Measurements from ENCODE around the gene MKNK1. TPM values are rescaled to one million over a fixed set of nuclear protein-coding genes. Genes with fewer than 3 reads are reported as not detected.

MKNK1 gene
- total RNA-seq, 4 donors from 2014 or later: 15.8 to 39.1 (median 27.4) TPM

GRCh38 chr1:46649764-46650163 lies 45.7 kb upstream of the MKNK1 start:
- no peak overlapping the region for H3K27ac ChIP-seq
- H3K36me3 ChIP-seq: peaks cover 54% of the 10 kb centered on the region
- no peak overlapping the region for H3K4me3 ChIP-seq
- DNase-seq (ENCODE audit: low spot score in 2 of 2): no peak
- H3K27me3 ChIP-seq: no peaks in the 10 kb centered on the region
- H3K4me1 ChIP-seq: no peaks in the 10 kb centered on the region
- 93% methylated on average over 2 of the region's 2 CpGs for WGBS
- peaks cover 3% of the 10 kb centered on the region for H3K9me3 ChIP-seq
- TF ChIP-seq EP300 (IDR thresholded peaks at IDR 0.05): no peak
- TF ChIP-seq CTCF (IDR thresholded peaks at IDR 0.05): no peak
- no peak for TF ChIP-seq POLR2A (IDR thresholded peaks at IDR 0.05)
- TF ChIP-seq POLR2AphosphoS5 (IDR thresholded peaks at IDR 0.05): no peak

- Histone ChIP-seq H3K27ac (no peak overlapping the region), H3K36me3 (peaks cover 57% of the 10 kb centered on the region), H3K4me1 (no peaks in the 10 kb centered on the region), H3K4me3 (no peak overlapping the region), H3K9me3 (peaks cover 3% of the 10 kb centered on the region), H3K27me3 (no peaks in the 10 kb centered on the region)
- TF ChIP-seq POLR2AphosphoS5 (IDR thresholded peaks at IDR 0.05) (no peak), EP300 (IDR thresholded peaks at IDR 0.05) (no peak), POLR2A (IDR thresholded peaks at IDR 0.05) (no peak), CTCF (IDR thresholded peaks at IDR 0.05) (no peak)
- 98% methylated on average over 3 of the region's 3 CpGs for WGBS
- no peak for DNase-seq (ENCODE audit: low spot score in 2 of 2)
These were observed 43.5 kb upstream of the MKNK1 start for GRCh38 chr1:46647611-46648010.

GRCh38 chr1:46646844-46647243 lies 42.8 kb upstream of the MKNK1 start:
- WGBS: 96% methylated on average over 2 of the region's 2 CpGs
- H3K9me3 ChIP-seq: peaks cover 3% of the 10 kb centered on the region
- H3K4me3 ChIP-seq: no peak overlapping the region
- no peaks in the 10 kb centered on the region for H3K4me1 ChIP-seq
- no peaks in the 10 kb centered on the region for H3K27me3 ChIP-seq
- no peak overlapping the region for H3K27ac ChIP-seq
- no peak for DNase-seq (ENCODE audit: low spot score in 2 of 2)
- TF ChIP-seq CTCF (IDR thresholded peaks at IDR 0.05) (no peak), POLR2A (IDR thresholded peaks at IDR 0.05) (no peak), POLR2AphosphoS5 (IDR thresholded peaks at IDR 0.05) (no peak), EP300 (IDR thresholded peaks at IDR 0.05) (no peak)
- peaks cover 57% of the 10 kb centered on the region for H3K36me3 ChIP-seq

- Histone ChIP-seq H3K4me3 (no peak overlapping the region), H3K4me1 (no peaks in the 10 kb centered on the region), H3K9me3 (peaks cover 3% of the 10 kb centered on the region), H3K27ac (no peak overlapping the region), H3K27me3 (no peaks in the 10 kb centered on the region), H3K36me3 (peaks cover 58% of the 10 kb centered on the region)
- no peak for DNase-seq (ENCODE audit: low spot score in 2 of 2)
- WGBS: 90% methylated on average over 1 of the region's 1 CpG
- TF ChIP-seq CTCF (IDR thresholded peaks at IDR 0.05): no peak
These were observed 42.3 kb upstream of the MKNK1 start for GRCh38 chr1:46646331-46646730.

GRCh38 chr1:46645815-46646214 lies 41.7 kb upstream of the MKNK1 start:
- no peak for TF ChIP-seq POLR2A (IDR thresholded peaks at IDR 0.05)
- TF ChIP-seq CTCF (IDR thresholded peaks at IDR 0.05): no peak
- no peak for TF ChIP-seq POLR2AphosphoS5 (IDR thresholded peaks at IDR 0.05)
- no peak for TF ChIP-seq EP300 (IDR thresholded peaks at IDR 0.05)
- peaks cover 57% of the 10 kb centered on the region for H3K36me3 ChIP-seq
- WGBS: 85% methylated on average over 4 of the region's 4 CpGs
- no peaks in the 10 kb centered on the region for H3K27me3 ChIP-seq
- H3K9me3 ChIP-seq: peaks cover 3% of the 10 kb centered on the region
- no peak overlapping the region for H3K27ac ChIP-seq
- no peaks in the 10 kb centered on the region for H3K4me1 ChIP-seq
- no peak for DNase-seq (ENCODE audit: low spot score in 2 of 2)
- no peak overlapping the region for H3K4me3 ChIP-seq

All from suprapubic skin (tissue), 4 donors.